ENCODE measurements around the gene ARRDC5.
A peak's percentile ranks its signal among the peaks of the same experiment; 100 is the strongest.
"Not testable (repeated sequence)": the region's sequence is repeated elsewhere in the genome, so short reads cannot be mapped to it uniquely, and the experiment has no call there.

Gene ARRDC5

DNA sequence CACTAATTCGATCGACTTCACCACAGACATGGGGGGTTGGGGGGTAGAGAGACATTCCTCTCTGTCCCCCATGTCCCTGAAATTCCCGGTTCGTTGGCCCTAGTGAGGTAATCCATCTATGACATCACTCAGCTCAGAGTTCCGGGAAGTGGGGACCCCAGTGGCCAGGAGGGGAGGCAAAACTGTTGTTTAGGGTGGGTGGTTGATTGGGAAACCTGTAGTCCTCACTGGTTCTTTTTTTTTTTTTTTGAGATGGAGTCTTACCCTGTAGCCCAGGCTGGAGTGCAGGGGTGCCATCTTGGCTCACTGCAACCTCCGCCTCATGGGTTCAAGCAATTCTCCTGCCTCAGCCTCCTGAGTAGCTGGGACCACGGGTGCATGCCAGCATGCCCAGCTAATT is at the start of gene ARRDC5:
ARRDC5 (minus strand) TSS at position 101 of the 400 bp plus-strand sequence; CDS start at position 30, 71 bp downstream.
- no peak for DNase-seq (ENCODE audit: low read depth in 3 of 3)

DNA sequence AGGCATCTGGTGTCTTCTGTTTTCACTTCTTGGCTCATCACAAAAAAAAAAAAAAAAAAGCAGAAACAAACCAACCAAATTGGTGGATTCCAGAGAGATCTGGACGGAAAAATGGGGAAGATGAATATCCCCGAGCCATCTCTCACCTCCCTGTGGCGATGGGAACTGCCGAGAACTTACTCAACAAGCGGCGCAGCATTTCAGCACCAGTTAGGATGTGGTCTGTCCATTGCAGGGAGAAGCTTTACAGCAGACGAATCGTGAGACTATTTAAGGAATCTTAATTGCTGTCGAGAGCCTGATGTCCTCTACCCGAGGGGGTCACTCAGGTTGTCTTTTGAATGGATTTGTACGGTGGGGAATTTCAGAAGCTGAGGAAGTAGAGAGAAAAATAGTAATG is 49.0 kb upstream of the ARRDC5 start:
- no peak for DNase-seq (ENCODE audit: low read depth in 3 of 3)

DNA sequence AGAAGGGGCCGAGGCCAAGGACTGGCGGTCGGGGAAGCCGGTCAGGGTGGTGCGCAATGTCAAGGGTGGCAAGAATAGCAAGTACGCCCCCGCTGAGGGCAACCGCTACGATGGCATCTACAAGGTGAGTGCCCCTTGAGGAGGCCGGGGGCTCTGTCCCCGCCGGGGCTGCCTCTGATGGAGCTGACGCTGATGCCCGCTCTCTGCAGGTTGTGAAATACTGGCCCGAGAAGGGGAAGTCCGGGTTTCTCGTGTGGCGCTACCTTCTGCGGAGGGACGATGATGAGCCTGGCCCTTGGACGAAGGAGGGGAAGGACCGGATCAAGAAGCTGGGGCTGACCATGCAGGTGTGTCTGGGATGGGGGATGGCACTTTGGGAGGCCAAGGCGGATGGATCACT is 48.0 kb upstream of the ARRDC5 start:
- not testable (repeated sequence) for DNase-seq (ENCODE audit: low read depth in 3 of 3)

DNA sequence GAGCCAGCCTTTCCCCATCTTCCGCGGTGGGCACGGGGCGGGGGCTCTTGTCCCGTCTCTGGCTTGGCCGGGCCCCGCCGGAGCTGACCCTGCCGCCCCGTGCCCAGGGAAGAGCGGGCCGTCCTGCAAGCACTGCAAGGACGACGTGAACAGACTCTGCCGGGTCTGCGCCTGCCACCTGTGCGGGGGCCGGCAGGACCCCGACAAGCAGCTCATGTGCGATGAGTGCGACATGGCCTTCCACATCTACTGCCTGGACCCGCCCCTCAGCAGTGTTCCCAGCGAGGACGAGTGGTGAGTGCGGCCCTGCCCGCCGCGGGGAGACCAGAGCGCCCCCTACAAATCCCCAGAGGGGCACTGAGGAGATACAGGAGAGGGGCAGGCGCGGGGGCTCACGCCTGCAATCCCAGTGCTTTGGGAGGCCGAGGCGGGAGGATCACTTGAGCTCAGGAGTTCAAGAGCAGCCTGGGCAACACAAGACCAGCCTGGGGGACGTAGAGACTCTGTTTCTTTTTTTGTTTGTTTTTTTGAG is 39.0 kb upstream of the ARRDC5 start:
- DNase-seq (ENCODE audit: low read depth in 3 of 3) = not testable (repeated sequence)

DNA sequence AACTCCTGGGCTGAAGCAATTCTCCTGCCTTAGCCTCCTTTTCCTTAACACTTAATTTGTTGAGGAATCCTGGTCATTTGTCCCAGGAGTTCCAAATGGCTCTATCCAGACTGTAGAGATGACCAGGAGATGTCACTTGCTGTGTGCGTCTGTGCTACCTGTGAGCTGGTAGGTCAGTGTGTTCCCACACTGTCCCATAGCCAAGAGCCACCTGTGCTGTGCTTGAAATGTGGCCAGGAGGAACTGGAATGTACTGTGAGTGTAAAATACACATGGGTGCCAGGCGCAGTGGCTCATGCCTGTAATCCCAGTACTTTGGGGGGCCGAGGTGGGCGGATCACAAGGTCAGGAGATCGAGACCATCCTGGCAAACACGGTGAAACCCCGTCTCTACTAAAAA is 36.8 kb upstream of the ARRDC5 start:
- no peak for DNase-seq (ENCODE audit: low read depth in 3 of 3)

DNA sequence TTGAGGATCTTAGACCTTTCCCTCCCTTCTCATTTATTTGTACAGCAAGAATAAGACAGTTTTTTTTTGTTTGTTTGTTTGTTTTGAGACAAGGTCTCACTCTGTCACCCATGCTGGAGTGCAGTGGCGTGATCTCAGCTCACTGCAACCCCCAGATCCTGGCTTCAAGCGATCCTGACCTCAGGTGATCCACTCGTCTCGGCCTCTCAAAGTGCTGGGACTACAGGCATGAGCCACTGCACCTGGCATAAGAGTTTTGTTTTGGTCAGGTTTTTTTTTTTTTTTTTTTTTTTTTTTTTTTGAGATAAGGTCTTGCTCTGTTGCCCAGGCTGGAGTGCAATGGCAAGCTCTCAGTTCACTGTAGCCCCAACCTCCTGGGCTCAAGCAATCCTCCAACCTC is 35.8 kb upstream of the ARRDC5 start:
- not testable (repeated sequence) for DNase-seq (ENCODE audit: low read depth in 3 of 3)

DNA sequence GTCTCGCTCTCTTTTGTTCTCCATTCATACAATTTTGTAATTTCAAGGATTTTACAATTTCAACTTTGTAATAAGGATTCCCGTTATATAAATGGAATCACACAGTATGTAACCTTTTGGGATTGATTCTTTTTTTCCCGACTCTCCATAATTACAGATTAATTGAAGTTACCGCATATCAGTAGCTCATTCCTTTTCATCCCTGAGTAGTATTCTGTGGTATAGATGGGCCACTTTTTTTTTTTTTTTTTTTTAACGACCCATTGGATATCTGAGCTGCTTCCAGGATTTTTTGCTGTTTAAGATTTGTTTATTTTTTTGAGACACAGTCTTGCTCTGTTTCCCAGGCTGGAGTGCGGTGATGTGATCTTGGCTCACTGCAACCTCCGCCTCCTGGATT is 34.4 kb upstream of the ARRDC5 start:
- DNase-seq (ENCODE audit: low read depth in 3 of 3) = no peak

DNA sequence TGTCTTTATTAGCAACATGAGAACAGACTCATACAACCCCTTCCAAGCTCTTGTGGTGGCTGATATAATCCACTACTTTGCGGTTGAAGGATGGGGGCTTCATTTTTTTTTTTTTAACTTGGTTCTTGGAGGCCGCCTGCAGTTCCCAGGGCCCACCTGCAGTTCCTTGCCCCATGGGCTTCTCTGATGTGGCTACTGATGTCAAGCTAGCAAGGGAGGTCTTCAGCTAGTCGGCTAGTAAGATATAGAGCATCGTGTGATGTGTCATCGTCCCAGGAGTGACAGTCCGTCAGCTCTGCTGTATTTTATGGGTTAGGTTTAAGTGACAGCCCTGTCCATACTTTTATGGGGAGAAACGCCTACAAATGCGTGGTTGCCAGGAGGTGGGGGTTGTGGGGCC is 32.7 kb upstream of the ARRDC5 start:
- no peak for DNase-seq (ENCODE audit: low read depth in 3 of 3)

DNA sequence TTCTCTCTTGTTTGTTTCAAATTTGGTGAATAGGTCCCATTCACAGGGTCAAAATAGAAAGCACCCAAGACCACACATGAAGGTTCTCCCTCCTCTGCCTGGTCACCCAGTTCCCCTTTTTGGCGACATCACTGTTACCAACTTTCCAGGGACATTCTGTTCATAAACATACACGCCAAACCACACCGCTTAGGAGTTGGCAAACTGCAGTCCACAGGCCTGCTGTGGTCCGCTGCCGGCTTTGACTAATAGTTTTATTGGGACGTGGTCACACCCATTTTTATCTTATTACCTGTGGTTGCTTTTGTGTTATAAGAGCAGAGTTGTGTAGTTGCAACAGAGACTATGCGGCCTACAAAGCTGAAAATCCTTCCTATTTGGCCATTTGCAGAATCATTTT is 30.8 kb upstream of the ARRDC5 start:
- DNase-seq (ENCODE audit: low read depth in 3 of 3) = no peak

DNA sequence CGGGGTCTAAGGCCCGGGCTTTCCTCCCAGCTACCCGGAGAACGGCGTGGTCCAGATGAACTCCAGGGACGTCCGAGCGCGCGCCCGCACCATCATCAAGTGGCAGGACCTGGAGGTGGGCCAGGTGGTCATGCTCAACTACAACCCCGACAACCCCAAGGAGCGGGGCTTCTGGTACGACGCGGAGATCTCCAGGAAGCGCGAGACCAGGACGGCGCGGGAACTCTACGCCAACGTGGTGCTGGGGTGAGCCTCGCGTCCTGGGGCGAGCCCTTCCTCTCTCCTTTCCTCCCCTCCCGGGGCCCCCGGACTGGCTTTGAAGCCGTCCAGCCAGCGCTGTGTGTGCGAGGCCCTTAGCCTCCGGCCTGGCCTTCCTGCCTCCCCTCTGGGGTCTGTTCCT is 30.0 kb upstream of the ARRDC5 start:
- no peak for DNase-seq (ENCODE audit: low read depth in 3 of 3)

DNA sequence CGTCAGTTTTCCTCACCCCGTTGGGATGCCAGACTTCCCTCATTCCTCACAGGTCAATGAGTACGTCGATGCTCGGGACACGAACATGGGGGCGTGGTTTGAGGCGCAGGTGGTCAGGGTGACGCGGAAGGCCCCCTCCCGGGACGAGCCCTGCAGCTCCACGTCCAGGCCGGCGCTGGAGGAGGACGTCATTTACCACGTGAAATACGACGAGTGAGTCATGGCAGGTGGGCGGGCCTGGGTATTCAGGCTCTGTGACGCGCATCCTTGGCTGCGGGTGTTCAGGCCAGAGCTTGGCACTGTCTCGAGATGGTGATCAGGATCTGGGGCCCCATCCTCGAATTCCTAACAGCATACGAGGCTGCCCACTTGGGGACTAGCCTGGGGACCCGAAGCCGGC is 28.0 kb upstream of the ARRDC5 start:
- DNase-seq (ENCODE audit: low read depth in 3 of 3) = no peak

DNA sequence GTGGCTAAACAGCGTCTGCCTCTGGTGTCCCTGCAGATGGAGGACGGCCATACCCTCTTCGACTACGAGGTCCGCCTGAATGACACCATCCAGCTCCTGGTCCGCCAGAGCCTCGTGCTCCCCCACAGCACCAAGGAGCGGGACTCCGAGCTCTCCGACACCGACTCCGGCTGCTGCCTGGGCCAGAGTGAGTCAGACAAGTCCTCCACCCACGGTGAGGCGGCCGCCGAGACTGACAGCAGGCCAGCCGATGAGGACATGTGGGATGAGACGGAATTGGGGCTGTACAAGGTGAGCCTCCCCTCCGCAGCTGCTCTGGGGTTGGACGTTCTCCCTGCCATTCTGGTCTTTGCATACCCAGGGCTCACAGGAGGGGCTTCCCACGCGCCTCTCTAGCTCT is 26.5 kb upstream of the ARRDC5 start:
- no peak for DNase-seq (ENCODE audit: low read depth in 3 of 3)

DNA sequence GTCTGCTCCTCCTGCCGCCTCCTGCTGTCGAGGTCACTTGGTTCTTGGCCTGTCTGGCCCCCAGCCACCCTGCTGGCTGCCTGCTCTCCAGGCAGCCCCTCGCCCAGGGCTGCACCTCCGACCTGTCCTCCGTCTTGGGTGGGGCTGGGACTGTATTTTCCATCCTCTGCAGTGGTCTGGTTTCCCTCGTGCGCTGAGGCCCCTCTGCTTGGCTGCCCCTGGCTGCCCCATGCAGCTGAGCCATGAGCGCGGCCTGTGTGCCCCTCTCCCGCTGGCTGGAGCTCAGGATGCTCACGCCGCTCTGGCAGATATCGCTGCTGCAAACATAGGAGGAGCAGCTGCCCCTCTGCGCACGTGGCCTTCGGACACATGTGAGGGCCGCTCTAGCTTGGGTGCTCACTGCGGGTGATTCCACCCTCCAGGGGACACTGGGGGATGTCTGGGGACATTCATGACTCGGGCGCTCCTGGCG is 20.6 kb upstream of the ARRDC5 start:
- DNase-seq (ENCODE audit: low read depth in 3 of 3) = no peak

DNA sequence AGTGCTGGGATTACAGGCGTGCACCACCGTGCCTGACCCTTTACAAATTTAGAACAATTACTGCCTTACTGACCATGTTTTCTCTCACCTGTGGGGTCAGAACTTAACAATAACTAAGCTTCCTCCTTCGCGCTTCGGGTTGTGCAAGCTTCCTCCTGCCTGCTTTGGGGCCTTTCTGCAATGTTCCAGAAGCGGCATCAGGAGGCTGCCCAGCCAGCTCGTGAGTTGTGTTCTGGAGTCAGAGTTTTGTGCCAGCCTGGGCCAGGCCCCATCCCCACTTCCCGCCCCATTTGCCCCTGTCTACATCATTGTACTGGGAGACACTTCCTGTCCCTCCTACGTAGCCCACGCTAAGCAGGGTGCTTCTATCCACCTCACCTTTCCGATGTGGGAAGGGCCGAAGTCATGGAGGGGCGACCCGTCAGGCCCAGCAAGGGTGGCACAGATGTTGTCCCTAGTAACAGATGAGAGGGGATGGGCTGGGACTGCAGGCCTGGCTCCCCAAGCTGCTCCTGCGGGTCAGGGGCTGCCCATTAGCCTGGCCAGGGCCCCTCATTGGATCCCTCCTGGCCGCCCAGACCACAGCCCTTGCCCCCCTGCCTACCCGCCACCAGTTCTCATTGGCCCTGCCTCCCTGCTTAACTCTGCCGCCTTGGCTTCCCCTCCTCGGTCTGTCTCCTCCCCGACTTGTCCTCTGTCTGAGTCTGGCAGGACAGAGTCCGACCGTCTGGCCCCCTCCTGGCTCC is 20.0 kb upstream of the ARRDC5 start:
- no peak for DNase-seq (ENCODE audit: low read depth in 3 of 3)

DNA sequence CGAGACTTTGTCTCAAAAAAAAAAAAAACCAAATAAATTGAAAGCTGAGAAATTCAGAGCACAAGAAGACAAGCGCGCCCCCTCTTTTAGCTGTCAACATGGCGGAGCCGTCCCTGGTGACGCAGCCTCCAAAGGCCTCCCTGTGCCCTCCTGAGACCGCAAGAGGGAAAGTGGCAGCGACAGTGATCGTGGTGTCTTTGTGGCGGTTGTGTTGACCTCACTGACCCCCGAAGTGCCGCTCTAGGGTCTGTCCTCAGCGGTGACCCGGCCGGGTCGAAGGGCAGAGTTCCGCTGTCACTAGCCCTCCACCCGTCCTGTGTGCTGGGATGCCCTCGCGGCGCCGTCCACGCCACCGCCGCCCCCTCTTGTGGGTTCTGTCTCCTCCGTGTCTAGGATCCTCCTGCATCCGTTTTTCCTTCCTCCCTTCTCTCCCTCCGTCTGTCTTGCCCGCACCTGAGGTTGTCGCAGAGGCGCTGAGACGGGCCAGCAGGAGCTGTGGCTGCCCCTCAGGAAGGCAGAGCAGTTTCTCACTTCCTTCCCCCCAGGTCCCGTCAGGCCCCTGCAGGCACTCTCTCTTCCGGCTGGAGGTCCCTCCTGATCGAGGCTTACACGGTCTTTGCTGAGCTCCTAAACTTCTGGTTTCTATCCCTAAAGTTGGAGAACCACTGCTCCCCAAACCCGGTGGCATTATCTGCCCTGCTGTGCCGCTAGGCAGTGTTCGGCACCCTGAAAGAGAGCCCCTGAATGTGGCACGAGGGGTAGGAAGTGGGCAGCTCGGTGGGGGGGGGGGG is 13.8 kb upstream of the ARRDC5 start:
- no peak for DNase-seq (ENCODE audit: low read depth in 3 of 3)

DNA sequence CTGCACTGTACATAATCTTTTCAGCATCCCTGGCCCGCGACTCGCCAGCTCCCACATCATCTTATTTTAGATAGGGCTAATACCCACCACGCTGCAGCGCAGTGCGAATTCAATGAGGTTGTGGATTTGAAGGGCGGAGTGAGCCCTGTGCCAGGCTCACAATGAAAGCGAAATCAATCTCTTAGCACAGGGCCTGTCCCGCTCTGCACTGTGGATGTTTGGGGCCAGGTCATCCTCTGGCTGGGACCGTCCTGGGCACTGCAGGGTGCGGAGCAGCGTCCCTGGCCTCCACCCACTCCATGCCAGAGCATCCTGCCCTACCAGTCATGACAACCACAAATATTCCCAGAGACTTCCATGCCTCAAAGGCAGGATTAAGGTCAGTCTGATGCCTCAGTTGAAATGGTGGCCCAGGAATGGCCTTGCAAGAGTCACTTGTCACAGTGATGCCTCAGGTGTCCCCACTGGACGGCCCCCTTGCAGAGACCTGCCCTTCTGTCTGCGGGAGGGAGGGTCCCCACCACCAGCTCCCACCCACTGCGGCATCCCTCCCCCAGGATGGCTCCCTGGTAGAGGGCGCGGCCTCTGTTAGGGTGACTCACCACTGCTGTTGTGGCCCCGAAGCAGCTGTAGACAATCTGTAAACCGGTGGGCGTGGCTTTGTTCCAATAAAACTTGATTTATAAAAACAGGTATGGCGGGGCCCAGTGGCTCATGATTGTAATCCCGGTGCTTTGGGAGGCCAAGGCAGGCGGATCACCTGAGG is 12.2 kb upstream of the ARRDC5 start:
- DNase-seq (ENCODE audit: low read depth in 3 of 3) = peak in 2 of 3 experiments; percentile 66 to 67

DNA sequence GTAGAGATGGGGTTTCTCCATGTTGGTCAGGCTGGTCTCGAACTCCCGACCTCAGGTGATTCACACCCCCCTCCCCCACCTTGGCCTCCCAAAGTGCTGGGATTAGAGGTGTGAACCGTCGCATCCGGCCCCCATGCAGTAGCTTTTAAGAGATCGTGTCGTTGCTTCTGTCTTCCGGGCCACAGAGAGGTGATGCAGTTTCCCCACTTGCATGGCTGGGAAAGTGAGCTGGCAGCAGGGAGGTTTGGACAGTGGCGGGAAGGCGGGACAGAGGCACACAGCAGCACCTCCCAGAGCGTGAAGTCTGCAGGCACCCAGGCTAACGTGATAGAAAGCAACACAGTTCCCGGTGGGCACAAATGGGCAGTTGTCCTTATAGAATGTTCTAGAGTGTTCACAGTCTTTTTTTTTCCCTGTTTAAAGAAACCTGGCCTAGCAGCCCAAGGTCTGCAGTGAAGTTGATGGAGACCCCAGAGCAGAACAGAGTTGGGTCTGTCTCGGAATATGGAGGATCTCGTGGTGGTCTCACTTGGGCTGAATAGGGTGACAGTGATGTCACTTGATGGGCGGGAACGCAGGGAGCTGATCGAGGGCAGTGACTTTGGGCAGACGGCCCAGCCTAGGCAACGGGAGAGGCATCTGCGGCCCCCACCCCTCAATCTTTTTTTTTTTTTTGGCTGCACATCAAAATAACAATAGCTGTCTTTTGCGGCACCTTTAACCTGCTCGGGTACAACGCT is 11.5 kb upstream of the ARRDC5 start:
- DNase-seq (ENCODE audit: low read depth in 3 of 3) = no peak

DNA sequence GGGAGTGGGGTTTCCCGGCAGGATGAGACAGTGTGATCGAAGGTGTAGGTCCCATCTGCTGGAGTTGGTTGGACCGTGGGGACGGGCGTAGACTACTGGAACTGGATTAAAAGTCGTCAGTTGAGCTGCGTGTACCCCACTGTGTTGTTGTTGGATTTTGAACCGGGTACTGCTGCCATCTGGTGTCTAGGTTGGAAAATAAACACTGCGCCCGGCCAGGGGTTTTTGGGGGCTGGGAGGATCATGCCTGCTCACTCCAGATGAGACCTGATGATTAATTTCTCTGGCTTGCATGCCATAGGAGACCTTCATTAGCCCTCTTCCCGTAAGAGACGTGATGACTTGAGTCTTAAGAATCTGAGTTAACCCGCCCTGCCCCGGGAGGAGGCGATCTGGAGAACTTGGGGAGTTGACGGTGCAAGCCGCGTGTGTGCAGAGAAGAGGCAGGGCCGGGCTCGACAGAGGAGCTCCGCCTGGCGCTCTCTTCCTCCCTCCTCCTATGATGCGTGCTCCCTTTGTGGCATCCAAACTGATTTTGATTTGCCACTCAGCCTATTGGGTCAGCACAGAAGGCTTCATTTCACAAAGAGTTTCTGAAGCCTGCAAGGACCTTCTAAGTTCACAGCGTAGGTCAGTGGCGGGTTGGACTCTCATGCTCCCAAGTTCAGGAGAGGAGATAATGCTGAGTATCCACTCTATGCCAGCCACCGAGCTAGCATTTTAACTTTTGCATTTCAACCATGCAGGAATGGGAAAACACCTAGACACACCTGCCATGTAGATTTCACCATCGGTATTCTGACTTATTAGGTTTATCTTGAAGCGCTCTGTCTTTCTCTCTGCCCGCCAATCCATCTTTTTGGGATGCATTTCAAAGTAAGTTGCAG is 9.3 kb upstream of the ARRDC5 start:
- peak; percentile 50 to 55 (median 53) for DNase-seq (ENCODE audit: low read depth in 3 of 3)

DNA sequence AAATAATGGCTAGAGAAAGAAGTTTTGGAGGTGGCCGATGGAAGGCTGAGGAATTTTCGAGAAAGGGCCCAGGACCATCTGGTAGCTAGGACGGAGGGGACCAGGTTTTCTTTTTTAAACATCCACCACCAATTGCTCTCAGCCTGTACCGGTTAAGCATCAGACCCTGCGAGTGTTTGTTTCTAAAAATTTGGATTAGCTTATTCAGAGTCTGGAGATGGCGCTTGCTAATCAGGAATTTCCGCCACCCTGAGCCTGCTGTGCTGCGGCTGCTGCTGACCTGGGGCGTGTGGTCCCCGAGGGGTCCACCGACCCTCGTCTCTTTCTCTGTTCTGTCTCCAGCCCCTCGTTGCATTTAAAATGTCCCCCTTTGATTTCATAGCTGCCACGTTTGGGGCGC is 8.6 kb upstream of the ARRDC5 start:
- no peak for DNase-seq (ENCODE audit: low read depth in 3 of 3)

DNA sequence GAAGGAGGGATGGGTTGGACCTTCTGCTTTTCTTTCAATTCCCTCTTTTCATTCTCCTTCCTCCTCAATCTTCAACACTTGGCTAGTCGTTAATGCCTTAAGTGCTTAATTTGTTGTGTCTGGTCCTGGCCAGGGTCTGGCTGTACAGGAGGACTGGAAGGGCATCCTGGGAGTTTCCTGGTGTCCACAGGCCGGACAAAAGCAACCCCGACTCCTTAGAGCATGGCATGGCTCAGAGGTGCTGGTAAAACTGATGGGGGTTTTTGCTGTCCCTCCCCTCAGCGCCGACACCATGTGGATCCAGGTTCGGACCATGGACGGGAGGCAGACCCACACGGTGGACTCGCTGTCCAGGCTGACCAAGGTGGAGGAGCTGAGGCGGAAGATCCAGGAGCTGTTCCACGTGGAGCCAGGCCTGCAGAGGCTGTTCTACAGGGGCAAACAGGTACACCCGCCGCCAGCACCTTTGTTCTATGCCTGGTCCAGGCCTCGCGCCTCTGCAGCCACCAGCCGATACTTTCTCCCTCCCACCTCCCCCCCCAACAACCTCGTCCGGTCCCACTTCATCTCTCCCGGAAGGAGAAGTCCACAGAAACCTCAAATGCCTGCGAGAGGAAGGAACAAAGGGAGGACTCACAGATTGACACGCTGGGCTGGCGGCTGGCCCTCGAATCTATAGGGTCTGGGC is 8.0 kb upstream of the ARRDC5 start:
- DNase-seq (ENCODE audit: low read depth in 3 of 3) = no peak

Data from stimulated activated CD4-positive, alpha-beta T cell treated with anti-CD3 and anti-CD28 coated beads, TNF-alpha, amount 100 ng/mL, for 4 hours (primary cell).